Measurements from ENCODE around the gene SMARCA4.

Gene SMARCA4

DNA sequence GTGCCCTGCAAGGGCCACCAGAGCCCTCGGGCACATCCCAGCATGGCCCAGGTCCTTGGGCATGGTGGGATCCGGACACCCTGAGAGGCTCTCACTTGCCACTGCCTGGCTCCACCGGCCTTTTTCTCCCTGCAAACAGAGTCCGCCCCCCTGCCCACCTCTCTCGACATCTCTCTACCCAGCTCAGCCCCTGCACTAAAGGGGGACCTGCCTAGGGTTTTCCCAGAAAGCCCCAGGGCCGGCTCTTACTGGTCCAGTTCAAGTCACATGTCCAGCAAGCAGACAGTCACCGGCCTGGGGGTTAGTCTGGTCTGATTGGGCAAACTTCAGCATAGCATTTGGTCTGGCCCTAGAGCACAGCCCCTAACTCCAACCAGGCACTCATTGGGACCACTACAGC lies 52.9 kb downstream of the SMARCA4 start:
- H3K4me3 ChIP-seq (ENCODE audit: control insufficient read depth, low read depth, low read length), result no peak overlapping the region
- TF ChIP-seq, protein P1, sequence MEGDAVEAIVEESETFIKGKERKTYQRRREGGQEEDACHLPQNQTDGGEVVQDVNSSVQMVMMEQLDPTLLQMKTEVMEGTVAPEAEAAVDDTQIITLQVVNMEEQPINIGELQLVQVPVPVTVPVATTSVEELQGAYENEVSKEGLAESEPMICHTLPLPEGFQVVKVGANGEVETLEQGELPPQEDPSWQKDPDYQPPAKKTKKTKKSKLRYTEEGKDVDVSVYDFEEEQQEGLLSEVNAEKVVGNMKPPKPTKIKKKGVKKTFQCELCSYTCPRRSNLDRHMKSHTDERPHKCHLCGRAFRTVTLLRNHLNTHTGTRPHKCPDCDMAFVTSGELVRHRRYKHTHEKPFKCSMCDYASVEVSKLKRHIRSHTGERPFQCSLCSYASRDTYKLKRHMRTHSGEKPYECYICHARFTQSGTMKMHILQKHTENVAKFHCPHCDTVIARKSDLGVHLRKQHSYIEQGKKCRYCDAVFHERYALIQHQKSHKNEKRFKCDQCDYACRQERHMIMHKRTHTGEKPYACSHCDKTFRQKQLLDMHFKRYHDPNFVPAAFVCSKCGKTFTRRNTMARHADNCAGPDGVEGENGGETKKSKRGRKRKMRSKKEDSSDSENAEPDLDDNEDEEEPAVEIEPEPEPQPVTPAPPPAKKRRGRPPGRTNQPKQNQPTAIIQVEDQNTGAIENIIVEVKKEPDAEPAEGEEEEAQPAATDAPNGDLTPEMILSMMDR (IDR thresholded peaks at IDR 0.05; ENCODE audit: control insufficient read depth, insufficient read depth, low read depth, low read length, missing control alignments), result no peak
- no peak for DNase-seq (ENCODE audit: low read depth)

DNA sequence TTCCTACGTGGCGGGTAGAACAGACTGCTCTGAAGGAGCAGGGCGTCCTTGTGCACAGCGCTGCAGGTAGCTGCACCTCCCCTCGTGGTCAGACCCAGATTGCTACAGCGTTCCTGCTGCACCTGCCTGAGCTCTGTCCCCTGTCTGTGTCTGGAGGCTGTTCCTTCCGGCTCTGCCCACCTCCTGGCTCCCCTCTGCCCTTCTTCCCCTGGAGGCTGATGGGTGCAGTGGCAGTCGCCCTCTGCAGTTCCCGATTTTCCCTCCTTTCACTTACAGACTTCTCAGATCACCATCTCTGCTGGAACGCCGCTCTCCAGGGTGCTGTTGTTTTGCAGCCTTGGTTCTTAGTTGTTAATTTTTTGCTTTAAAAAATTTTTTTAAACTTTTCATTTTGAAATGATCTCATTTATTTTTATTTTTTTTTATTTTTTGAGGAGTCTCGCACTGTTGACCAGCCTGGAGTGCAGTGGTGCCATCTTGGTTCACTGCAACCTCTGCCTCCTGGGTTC lies 53.6 kb downstream of the SMARCA4 start:
- no peak for DNase-seq (ENCODE audit: low read depth)
- TF ChIP-seq, protein P1 (IDR thresholded peaks at IDR 0.05; ENCODE audit: control insufficient read depth, insufficient read depth, low read depth, low read length, missing control alignments), result no peak
- H3K4me3 ChIP-seq (ENCODE audit: control insufficient read depth, low read depth, low read length), result no peak overlapping the region

DNA sequence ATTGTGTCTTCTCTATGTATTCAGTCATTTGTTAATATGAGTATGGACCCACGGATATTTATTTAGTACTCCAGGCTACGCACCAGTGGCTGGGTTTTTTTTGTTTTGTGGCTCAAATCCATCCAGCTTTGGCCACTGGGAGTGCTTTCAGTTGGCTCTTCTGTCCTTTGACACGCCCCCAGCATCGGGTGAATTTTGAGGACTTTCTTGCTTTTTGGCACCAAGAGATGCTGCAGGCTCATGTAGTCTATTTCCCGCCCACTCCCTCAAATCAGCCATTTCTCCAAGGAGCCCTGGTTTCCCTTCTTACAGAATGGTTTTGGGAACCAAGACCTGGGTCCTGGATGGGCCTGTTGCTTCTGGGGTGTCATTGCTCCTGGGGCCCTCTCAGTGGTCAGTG lies 55.8 kb downstream of the SMARCA4 start:
- TF ChIP-seq, protein P1 (IDR thresholded peaks at IDR 0.05; ENCODE audit: control insufficient read depth, insufficient read depth, low read depth, low read length, missing control alignments), result no peak
- H3K4me3 ChIP-seq (ENCODE audit: control insufficient read depth, low read depth, low read length), result no peak overlapping the region
- no peak for DNase-seq (ENCODE audit: low read depth)

DNA sequence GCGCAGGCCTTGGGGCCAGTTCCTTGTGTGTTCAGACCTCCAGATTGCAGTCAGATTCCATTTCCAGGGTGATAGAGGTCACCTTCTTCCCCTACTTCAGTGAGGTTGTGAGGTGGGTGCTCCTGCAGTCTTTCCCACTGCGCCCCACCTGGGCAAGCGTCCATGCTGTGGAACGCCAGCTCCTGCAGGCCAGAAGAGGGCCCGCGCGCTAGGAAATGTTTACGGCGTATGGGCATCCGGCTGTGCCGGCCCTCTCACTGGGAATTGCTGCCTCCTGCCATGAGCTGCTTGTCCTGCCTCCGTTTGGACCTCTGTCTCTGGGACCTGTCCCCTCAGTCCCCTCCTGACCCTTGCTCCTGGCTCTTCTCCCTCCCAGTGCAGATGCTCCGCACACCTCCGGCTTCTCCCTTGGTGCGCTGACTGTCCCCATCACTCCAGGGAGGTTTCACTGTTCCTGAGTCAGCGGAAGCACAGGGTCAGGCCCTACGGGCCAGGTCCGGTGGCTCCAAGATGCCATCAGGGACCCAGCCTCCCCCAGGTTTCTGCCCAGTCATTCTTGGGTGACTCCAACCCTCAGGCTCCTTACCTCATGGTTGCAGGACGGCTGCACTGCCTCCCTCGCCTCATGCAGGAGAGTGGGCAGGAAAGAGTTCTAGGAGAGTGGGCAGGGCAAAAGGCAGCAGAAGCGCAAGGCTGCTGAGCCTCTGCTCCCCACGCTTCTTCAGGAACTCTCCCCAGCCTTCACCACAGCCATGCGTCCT lies 56.6 kb downstream of the SMARCA4 start:
- DNase-seq (ENCODE audit: low read depth), result no peak
- no peak overlapping the region for H3K4me3 ChIP-seq (ENCODE audit: control insufficient read depth, low read depth, low read length)
- TF ChIP-seq, protein P1 (IDR thresholded peaks at IDR 0.05; ENCODE audit: control insufficient read depth, insufficient read depth, low read depth, low read length, missing control alignments), result no peak

DNA sequence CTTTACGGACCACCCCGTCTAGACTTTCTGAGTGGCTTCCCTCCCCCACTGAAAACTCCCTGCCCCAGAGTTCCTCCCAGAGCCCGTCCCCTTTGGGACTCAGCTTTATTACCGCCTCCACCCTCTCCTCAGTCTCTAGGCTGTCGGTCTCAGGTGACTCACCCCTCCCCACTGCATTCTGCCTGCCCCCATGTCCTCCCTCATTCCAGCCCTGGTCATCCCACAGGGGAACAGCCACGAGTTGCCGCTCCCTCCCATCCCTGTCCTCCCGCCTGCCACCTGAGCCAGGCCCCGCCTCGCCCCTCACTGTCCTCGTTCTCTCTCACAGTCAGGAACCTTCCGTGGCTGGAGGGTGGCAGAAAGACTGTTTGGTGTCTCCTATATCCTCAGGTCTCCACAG lies 57.3 kb downstream of the SMARCA4 start:
- DNase-seq (ENCODE audit: low read depth), result no peak
- no peak overlapping the region for H3K4me3 ChIP-seq (ENCODE audit: control insufficient read depth, low read depth, low read length)
- TF ChIP-seq, protein P1 (IDR thresholded peaks at IDR 0.05; ENCODE audit: control insufficient read depth, insufficient read depth, low read depth, low read length, missing control alignments), result no peak

DNA sequence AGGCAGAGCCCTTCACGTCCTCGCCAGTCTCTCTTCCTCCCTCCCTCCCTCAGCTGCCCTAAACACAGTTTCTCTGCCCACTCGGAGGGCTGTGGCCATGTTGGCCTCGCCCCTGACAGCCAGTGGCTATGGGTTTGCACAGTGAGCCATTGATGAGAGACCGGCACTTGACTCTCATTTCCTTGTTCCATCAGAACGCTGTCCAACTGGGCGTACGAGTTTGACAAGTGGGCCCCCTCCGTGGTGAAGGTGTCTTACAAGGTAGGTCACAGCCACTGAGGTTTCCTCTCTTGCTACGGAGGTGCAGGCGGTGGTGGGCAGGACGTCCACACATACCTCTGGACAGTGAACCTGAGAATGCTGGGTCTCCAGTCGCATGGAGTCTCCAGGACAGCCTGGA lies 57.9 kb downstream of the SMARCA4 start:
- TF ChIP-seq, protein P1 (IDR thresholded peaks at IDR 0.05; ENCODE audit: control insufficient read depth, insufficient read depth, low read depth, low read length, missing control alignments), result no peak
- no peak overlapping the region for H3K4me3 ChIP-seq (ENCODE audit: control insufficient read depth, low read depth, low read length)
- no peak for DNase-seq (ENCODE audit: low read depth)
